Germinal center (tissue), 1 donor: Measurements from ENCODE around the gene TBC1D22A.

Experiments used
- DNase-seq: peaks from one replicate; pipeline ENCODE4 v3.0.0; 2012; ENCODE audit warnings: mixed read lengths, low spot score

The TBC1D22A gene

DNA sequence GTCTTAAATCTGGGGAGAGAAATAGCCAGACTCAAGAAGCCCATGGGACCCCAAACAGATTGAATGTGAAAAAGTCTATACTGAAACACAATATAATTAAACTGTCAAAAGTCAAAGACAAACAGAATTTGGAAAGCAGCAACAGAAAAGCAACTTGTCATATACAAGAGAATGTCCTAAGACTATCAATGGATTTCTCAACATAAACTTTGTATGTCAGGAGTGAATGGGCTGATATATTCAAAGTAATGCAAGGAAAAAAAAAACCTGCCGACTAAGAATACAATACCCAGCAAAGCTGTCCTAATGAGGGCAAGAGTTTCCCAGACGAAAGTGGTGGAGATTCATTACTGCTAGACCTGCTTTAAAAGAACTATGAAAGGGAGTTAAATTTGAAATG lies 73.2 kb downstream of the TBC1D22A start:
- no peak for DNase-seq

DNA sequence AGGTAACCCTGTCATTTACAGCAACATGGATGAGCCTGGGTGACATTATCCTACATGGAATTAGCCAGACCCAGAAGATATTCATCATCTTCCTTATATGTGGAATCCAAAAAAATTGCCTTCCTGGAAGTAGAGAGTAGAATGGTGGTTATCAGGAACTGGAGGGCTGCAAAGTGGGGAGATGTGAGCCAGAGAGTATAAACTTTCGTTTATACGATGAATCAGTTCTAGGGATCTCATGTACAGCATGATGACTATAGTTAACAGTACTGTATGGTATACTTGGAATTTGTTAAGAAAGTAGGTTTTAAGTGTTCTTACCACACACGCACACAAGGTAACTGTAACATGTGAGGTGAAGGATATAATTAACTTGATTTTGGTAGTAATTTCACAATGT lies 79.1 kb downstream of the TBC1D22A start:
- DNase-seq, result no peak

DNA sequence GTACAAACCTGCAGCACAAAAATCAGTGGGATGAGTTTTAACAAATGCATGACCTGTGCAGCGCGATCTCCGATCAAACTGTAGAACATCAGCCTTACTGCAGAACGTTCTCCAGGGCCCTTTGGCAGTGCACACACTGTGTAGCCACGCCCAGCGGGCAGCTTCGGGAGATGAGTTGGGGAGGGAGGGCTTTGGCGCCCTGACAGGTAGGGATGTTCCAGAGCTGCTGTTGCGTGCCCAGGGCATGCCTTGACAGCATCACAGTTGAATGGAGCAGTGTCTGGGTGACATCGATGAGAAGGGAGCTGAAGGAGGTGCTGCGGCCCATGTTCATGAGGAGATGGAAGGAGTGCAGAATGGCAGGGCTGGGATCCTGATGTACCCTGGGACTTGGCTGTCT lies 80.2 kb downstream of the TBC1D22A start:
- no peak for DNase-seq

DNA sequence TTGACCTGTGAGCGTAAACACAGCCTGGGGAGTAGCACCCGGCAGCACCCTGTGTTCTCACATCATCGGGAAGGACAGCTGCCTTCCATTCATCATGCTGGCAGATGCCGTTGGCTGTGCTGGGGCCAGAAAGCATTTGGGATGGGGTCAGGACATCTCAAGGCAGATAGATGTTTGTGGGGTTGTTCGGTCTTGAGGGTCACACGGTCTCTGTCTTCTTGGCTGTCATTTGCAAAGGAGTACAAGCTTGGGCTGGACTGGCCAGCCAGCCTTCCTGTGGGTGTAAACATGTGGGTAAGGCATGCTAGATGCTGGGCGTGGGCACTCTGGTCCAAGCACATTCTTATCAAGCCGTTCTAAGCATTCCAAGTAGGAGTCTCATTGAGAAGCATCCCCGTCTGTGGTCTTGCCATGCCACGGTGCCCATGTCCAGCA lies 81.4 kb downstream of the TBC1D22A start:
- no peak for DNase-seq

DNA sequence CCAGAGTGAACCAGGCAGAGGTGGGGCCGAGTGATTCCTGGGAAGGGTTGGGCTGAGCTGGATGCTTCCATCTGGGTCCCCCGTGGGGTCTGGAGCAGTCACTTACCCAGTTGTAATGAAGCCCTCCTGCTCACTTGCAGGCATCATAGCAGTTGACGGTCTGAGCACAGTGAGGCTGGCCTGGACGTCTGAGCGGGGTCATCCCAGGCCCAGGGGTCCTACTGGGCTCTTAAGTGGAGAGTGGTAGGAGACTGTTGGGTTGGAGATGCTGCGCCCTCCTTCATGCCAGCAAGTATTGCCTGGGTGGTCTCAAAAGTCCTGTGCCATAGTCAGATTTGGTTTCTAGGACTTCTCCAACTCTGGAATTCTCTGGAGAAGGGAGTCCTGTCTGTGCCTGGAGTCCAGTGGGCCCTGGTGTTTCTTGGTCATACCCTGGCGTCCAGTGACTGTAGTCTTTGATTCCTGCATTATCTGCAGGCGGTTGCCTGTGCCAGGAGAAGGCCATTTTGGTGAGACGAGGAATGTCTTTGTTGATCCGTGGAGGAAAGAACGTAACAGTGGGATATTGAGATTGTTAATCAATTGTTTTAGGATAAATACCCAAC lies 82.3 kb downstream of the TBC1D22A start:
- DNase-seq, result no peak

DNA sequence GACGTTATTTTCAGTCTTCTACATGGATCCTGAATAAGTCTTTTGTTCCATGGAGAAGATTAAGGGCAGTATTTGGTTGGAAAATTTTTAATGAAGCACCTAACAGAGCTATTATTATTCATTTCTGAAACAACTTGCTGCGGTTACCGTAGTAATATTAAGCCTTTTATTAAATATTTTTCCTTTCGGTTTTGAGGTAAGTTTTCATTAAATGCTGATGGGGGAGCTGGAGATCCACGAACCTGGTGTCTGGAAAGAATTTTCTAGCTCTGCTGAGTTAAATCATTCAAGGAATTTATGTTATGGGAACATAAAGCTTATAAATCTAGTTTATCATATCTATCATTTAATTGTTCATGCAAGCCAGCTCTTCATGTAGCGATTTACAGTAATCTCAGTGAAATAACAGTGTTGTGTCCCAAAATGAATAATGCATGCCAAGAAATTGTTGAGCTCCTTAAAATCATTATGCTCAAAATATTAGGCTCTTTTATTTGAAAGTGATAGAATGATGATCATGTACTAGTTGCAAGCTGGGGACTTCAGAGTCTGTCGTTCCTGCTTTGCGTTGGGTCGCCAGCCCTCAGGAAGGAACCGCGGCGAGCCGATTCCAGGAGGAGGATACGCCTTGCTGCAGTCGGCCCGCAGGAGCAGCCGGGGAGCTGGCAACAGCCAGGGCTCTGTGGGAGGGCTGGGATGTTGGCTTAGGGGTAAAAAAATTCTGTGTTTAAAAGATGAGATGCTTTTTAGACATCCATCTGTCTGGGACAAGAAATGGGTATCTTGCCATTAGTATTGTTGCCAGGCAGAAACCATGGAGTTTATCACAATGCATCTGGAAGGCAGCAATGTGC lies 83.1 kb downstream of the TBC1D22A start:
- no peak for DNase-seq

DNA sequence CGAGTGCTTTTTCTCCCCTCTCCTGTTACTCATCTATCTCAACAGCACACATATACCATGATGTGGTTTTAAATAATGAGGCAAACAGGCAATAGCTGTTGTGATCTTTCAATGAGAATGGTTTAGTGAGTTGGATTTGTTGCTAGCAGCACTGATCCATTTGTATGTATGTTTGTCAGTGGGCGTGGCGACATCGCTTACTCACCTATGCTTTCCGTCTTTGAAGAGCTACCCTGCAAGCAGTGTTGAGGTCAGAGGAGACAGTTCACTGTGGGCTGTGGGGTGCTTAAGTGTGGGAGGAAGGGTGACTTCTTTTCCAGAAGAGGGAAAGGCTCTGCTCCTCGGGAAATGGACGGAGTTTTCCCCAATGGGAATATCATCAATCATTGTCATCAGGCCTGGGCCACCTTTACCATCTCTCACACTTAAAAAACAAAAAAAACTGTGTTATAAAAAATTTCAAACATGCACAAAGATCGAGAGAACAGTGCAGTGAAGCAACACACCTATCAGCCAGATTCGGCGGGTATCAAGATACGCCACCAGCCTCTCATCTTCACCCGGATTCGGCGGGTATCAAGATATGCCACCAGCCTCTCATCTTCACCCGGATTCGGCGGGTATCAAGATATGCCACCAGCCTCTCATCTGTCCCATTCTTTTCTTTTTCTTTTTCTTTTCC lies 83.8 kb downstream of the TBC1D22A start:
- no peak for DNase-seq

DNA sequence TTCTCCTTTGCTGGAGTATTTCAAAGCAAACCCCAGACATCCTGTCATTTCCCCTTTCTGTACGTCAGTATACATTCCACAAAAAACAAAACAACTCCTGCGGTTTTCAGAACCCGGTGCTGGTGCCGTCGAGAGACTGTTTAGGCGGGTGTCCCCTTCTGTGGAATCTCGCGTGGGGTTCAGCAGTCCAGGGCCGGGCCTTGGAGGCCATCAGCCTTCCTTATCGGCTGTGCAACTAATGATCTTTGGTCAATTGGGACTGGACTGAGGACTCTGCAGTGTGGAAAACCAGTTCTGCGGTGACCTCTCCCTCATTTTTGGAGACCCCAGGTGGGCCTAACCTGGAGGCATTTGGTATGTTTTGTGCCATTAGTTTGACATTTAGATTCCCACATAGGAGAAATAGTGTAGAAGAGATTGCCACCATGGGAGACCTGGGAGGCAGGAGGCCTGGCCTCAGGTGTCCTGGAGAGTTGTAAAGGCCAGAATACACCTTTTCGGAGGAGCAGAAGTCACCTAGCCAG lies 84.4 kb downstream of the TBC1D22A start:
- DNase-seq, result no peak

DNA sequence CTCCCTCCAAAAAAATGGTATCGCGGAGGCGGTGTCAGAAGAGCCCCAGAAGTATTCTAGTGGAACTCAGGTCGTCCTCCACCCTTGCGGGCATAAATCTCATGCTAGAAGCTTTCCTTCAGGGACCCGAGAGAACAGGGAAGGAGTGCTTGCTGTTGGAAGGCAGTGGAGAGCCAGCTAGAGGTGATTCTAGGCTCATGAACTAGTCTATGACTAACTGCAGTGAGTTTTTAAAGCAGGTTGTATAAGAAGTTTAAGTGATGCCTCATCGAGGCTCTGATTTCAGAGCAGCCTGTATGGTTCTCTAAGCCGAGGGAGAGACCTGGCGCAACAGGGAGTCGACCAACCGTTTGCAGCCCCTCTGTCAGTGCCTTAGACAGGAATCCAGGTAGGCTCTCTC lies 85.7 kb downstream of the TBC1D22A start:
- DNase-seq, result no peak

DNA sequence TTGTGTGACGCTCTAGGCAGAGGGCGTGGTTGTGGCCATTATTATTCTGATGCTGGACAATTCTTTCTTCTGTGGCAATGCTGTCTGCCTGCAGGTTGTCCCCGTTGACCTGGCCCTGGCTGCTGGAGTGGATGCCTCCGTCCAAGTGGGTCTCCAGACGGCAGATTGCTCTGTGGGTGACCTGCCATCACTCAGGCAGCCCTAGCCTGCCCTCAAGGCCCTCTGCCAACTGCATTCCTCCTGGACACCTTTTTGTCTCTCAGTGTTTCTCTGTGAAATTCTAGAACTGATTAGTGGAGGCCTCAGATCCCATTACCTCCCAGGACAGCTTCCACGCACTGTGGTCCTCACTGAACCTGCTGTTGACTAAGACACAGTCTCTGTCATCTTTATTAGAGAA lies 86.7 kb downstream of the TBC1D22A start:
- DNase-seq, result no peak

DNA sequence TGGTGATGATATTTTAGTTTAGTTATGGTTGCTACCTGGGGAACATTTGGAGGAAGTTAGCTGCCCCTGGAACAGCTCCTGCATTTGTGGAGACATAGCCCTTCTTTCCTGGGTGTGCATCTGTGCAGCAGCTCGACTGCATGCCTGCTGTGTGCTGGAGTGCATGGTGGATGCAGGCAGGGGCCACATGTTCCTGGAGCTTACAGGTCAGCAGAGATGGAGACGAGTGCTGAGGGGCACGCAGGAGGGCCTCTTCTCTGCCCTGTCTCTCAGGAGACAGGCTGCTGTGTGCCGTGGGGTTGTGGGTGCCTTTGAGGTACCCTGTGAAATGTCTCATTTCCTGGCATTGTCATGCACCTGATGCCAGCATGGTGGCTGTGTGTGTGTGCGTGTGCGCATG lies 87.5 kb downstream of the TBC1D22A start:
- no peak for DNase-seq

DNA sequence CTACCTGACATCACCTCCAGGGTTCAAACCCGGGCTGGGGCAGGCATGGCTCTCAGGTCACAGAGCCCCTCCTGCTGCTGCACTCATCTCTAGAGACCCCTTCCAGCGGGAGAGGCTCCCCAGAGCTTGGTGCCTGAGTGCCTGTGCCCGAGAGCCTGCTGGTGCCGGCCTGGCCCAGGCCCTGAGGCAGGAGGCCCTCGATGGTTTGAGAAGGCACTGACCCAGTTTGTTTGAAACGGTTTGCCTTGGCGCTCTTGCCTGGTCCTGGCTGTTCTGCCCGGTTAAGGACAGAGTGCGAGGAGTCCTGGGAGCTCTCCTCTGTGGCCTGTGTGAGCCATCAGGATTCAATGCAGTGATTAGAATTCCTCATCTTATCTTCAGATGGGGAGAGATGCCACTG lies 88.9 kb downstream of the TBC1D22A start:
- no peak for DNase-seq

DNA sequence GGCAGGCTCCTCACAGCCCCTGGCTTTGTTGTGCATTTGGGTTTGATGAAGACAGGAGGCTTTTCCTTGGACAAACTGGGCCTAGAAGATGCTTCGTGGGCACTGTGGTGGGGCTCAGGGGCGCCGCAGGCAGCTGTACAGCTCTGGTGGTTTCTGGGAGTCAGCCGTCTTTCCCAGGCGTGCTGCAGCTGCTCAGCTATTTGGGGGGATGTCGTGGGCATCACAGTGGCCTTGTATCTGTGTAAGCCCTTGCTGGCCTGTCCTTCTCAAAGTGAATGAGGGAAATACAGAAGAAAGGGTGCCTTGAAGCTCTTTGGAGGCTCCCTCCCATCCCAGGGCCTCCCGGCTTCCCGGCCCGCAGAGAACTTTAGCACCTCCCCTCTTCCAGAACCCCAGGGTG lies 89.5 kb downstream of the TBC1D22A start:
- DNase-seq, result no peak

DNA sequence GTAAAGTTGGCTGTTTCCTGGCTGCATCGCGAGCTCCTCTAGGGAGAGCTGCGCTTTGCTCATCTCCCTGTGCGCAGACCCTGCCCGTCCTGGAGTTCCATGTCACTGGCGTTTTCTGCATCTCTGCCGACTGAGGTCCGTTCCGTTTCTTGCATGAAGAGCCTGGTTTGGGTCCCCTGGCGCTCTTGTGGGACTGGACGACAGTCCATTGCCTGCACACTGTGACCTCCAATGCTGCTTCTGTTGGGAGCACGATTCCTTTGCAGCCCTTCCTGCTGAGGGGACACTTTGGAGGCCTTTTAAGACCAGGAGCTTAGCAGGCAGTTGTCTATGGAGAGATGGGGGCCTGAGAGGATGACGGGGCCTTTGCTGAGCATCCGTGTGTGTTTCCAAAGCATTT lies 90.3 kb downstream of the TBC1D22A start:
- no peak for DNase-seq

DNA sequence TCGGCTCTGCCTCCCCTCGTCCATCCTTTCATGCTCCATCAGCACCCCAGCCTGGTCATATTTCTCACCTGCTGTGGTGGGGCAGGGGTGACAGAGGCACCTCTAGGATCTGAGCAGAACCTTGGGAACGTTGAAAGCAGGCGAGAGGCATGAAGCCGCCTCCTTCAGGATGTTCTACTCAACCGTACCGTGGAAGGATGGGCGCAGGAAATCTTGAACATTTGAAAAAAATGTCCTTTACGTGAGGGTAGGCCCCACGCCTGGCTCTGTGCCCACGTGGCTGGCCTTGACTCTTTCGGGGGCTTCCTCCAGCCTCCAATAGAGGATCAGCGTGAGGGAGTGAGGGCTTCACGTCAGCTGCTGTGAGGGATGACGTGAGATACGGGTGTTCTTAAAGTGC lies 90.7 kb downstream of the TBC1D22A start:
- DNase-seq, result no peak

DNA sequence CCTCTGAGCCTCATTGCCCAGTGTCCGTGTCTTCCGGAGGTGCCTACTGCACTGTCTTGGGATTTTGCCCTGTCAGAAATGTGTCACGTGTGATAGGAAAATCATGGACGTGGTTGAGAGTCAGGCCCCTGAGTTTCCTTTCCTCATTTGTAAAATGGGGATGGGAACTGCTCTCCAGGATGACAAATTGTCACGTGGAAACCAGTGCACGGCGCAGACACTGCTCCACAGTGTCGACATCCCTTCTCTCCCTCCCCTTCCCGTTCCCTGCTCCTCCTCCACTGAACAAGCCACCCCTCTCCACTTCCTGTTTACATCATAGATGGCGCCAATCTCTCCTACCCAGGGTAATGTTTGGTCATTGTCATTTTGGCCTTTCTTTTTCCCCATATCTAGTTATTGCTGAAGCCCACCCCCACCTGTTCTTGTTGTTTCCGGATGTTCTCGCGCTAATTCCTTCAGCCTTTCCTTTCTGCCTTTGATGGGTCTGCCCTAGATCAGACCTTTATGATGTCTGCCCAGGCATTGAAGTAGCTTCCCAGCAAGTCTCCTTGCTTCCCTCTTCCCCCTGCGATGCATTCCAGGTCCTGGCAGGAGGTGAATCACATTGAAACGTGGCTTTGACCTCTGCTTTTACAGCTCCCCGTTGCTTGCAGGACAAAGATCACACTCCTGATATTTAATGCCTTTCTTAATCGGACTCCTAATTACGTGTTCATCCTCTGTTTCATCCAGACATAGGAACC lies 91.8 kb downstream of the TBC1D22A start:
- DNase-seq, result no peak

DNA sequence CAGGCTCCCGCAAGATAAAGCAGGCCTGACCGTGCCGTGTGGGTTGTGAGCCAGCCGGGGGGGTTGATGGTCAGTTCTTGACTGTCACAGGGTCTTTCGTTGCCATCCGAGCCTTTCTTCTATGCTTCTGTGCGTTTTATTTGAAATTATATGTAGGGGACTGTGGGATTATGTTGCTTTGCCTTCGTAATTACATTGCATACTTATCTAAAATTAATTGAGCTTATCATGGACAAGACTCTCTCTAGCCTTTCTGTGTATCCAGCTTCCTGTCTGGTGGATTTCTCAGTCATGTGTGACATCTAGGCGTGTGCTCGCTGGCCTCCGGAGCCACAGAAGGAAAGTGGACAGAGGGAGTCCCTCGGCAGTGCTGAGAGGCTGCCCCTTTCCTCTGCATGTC lies 93.2 kb downstream of the TBC1D22A start:
- DNase-seq, result no peak

DNA sequence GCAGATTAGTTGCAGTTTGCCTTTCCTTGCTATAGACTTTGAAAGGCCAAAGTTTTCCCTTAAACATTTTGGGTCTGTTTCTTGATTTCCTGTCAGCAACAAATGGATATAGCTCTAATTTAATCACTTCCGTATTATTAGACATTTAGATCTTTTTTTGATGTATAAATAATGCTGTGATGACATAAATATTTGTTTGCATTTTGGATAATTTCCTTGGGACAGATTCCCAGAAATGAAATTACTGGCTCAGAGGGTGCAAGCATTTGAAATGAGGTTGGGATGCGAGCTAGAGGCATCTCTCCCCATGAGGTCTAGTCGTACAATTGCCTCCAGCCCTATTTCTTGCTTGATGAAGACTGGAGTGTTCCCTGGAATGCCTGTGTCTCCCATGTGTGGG lies 94.2 kb downstream of the TBC1D22A start:
- DNase-seq, result no peak

DNA sequence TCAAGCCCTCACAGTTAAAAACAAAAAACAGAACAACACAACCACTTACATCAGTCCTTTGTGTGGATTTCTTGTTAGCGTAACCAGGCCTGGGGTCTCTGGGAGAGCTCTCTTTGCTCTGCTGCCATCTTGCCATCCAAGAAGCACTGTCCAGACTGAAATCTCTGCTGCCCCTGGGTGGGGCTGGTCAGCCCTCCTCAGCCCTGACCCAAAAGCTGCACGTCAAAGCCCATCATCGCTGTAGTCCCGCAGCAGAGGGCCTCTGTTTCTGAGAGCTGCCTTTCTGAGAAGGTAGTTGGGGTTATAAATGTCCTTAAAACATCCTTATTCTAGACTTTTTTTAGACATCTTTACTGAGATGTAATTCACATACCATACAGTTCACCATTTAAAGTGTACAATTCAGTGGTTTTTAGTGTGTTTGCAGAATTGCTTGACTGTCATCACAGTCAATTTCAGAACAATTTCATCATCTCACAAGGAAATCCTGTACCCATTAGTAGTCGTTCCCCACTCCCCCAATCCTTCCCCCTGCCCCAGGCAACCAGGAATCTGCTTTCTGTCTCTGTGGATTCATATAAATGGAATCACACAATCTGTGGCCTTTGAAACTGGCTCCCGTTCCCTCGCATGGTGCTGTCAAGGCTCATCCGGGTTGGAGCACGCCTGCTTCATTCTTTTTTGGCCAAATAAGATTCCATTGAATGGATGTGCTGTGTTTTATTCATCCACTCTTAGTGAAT lies 94.9 kb downstream of the TBC1D22A start:
- DNase-seq, result no peak

DNA sequence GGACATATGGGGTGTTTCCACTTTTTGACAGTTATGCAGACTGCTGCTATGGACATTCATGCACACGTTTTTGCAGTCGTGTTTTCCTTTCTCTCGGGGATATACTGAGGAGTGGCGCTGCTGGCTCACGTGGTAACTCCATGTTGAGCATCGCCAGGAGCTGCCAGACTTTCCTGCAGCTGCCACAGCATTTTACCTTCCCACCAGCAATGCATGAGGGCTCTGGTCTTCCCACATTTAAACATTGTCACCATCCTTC lies 95.4 kb downstream of the TBC1D22A start:
- DNase-seq, result no peak

DNA sequence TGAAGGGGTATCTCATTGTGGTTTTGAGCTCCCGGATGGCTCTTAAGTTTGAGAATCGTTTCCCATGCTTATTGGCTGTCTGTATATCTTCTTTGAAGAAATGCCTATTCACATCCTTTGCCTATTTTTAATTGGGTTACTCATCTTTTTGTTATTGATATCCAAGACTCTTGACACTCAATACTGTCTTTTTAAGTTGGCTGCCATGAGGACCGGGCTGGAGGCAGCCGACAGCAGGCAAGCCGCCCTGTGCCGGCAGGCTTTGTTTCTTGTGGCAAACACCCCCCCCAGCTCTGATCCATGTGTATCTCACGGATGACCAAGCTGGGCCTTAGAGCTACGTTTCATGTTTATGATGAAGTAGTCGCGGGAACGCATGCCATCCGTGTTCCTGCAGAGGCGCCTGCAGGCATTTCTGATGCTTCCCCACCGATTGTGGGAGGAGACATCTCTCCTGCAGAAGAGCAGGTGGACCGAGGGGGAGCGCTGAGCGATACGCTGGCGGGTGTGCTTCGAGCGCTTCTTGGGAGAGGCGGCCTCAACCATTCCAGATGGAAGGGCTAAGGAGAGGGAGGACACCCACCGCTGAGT lies 95.8 kb downstream of the TBC1D22A start:
- no peak for DNase-seq
